Nephron (organoid): ENCODE results near the gene ATP8B3.

Source experiments
- H3K27ac Mint-ChIP-seq, 3 experiments: 2 replicates each; pipeline ENCODE4 v1.8.0; 2020; ENCODE audit warnings: mixed read lengths in 3 of 3, mild to moderate bottlenecking in 2 of 3, moderate library complexity in 1 of 3
- H3K27me3 Mint-ChIP-seq: 2 replicates; pipeline ENCODE4 v1.8.0; 2021; ENCODE audit warnings: low read depth, mild to moderate bottlenecking, moderate library complexity, mixed read lengths
- H3K36me3 Mint-ChIP-seq: 2 replicates; pipeline ENCODE4 v1.8.0; 2020; ENCODE audit warnings: low read depth, mixed read lengths
- H3K4me1 Mint-ChIP-seq: 2 replicates; pipeline ENCODE4 v1.8.0; 2020; ENCODE audit warnings: mixed read lengths
- H3K4me3 Mint-ChIP-seq, 3 experiments: 2 replicates each; pipeline ENCODE4 v1.8.0; 2020; ENCODE audit warnings: mild to moderate bottlenecking in 3 of 3, mixed read lengths in 3 of 3, moderate library complexity in 2 of 3
- H3K9me3 Mint-ChIP-seq: 2 replicates; pipeline ENCODE4 v1.8.0; 2020; ENCODE audit warnings: mixed read lengths
- TF ChIP-seq, protein P1 (sequence below), 3 experiments: fragments of 200-600 bp; sonication (generic); IDR thresholded peaks; one replicate each; pipeline ENCODE4 v1.5.0; 2021; ENCODE audit warnings: antibody characterized with exemption in 3 of 3; ENCODE audit not compliant: unreplicated experiment in 3 of 3

The ATP8B3 gene

DNA sequence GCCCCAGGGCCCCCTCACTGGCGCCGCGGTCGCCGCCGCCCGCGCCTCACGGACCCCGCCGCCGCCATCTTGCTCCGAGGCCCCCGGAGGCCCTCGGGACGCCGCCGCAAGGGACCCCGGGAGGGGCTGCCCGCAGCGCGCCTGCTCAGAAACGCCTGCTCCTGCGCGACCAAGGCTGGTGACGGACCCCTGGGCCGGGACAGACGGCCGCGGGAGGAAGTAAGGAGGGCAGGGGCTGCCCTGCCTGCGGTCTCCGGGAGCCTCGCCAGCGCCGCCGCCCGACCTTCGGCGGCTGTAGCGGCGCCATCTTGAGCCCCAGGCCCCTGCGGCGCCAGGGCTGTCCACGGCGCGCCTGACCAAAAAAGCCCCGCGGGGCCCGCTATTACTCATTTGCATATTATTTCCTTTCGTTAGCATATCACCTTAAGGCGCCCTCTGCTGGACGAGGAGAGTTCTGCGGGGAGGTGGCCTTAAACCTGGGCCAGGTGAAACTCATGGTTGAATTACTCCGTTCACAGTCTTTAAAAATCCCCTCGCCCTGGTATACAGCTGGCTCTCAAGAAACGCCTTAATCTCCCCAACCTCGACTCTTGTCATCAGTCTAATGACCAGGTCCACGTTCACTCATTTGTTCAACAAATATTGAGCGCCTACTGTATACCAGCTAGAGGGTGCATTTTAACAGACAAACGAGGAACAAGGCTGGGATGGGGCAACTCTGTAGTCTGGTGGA is 36.5 kb upstream of the ATP8B3 start, which contains the start of gene REXO1:
Gene REXO1, minus strand, starts transcription at position 85 of the 733 bp plus-strand sequence. CDS start 125 bp downstream, outside the sequence.
- no peaks in the 10 kb centered on the region for H3K36me3 Mint-ChIP-seq
- H3K4me3 Mint-ChIP-seq = peak within 1 kb of the TSS; percentile 94 to 96 (median 96)
- TF ChIP-seq, protein P1, sequence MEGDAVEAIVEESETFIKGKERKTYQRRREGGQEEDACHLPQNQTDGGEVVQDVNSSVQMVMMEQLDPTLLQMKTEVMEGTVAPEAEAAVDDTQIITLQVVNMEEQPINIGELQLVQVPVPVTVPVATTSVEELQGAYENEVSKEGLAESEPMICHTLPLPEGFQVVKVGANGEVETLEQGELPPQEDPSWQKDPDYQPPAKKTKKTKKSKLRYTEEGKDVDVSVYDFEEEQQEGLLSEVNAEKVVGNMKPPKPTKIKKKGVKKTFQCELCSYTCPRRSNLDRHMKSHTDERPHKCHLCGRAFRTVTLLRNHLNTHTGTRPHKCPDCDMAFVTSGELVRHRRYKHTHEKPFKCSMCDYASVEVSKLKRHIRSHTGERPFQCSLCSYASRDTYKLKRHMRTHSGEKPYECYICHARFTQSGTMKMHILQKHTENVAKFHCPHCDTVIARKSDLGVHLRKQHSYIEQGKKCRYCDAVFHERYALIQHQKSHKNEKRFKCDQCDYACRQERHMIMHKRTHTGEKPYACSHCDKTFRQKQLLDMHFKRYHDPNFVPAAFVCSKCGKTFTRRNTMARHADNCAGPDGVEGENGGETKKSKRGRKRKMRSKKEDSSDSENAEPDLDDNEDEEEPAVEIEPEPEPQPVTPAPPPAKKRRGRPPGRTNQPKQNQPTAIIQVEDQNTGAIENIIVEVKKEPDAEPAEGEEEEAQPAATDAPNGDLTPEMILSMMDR (IDR thresholded peaks at IDR 0.05; ENCODE audit: unreplicated experiment in 3 of 3) = peak; percentile 97 to 98 (median 97)
- no peaks in the 10 kb centered on the region for H3K9me3 Mint-ChIP-seq
- no peaks in the 10 kb centered on the region for H3K27me3 Mint-ChIP-seq
- peaks cover 32% of the 10 kb centered on the region for H3K4me1 Mint-ChIP-seq
- peak within 1 kb of the TSS; percentile 95 to 99 (median 96) for H3K27ac Mint-ChIP-seq

DNA sequence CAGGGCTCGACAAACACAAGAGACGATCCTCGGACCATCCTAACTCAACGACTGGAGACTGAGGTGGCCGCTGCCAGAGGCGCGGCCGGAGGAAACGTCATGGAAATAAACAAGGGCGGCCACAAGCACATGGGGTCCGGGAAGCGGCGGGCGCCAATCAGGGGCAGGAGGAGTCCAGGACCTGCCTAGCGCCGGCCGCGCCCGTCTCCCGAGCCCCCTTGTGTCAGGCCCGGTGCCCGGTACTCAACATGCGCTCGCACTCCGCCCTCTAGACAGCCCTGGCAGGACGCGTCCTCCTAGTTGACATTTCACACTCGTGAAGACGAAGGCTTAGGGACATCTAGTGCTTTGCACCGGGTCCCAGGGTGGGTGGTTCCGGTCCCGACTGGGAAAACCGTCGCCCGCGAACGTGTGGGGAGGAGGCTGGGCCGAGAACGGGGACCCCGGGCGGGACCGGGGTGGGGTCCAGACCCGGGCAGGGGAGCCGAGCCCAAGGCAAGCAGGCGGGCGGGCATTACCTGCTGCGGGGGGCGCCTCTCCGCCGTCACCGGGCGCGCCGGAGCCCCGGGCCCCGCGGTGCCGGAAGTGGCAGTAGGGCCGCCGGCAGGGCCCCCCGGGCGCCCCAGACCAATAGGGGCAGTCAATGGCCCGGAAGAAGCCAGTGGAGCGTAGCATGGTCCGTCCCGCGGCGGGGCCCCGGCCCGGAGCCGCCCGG is 35.8 kb upstream of the ATP8B3 start:
- Mint-ChIP-seq H3K36me3 (no peaks in the 10 kb centered on the region), H3K9me3 (no peaks in the 10 kb centered on the region), H3K4me1 (peaks cover 31% of the 10 kb centered on the region), H3K27ac (peak overlapping the region; percentile 95 to 99 (median 96)), H3K4me3 (peak overlapping the region; percentile 94 to 96 (median 96)), H3K27me3 (no peaks in the 10 kb centered on the region)
- TF ChIP-seq, protein P1 (IDR thresholded peaks at IDR 0.05; ENCODE audit: unreplicated experiment in 3 of 3) = no peak

DNA sequence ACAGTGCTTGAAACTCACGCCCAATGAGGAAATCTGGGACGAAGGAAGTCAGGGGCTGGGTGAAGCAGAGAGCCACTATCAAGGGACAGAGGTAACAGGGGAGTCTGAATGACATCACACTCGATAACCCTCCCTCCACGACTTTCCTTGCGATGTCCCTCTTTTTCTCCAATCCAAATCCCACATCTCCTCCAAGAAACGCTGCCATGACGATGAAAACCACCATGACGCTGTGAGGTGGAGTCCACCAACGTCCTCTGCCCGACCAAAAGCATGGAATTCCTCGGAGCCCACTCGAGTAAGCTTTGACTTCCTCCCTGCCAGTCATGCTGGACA is 35.2 kb upstream of the ATP8B3 start:
- Mint-ChIP-seq H3K4me1 (peaks cover 36% of the 10 kb centered on the region), H3K4me3 (peak overlapping the region; percentile 94 to 96 (median 96)), H3K27me3 (no peaks in the 10 kb centered on the region), H3K27ac (peak overlapping the region; percentile 95 to 99 (median 96)), H3K9me3 (no peaks in the 10 kb centered on the region), H3K36me3 (no peaks in the 10 kb centered on the region)
- TF ChIP-seq, protein P1 (IDR thresholded peaks at IDR 0.05; ENCODE audit: unreplicated experiment in 3 of 3) = no peak

DNA sequence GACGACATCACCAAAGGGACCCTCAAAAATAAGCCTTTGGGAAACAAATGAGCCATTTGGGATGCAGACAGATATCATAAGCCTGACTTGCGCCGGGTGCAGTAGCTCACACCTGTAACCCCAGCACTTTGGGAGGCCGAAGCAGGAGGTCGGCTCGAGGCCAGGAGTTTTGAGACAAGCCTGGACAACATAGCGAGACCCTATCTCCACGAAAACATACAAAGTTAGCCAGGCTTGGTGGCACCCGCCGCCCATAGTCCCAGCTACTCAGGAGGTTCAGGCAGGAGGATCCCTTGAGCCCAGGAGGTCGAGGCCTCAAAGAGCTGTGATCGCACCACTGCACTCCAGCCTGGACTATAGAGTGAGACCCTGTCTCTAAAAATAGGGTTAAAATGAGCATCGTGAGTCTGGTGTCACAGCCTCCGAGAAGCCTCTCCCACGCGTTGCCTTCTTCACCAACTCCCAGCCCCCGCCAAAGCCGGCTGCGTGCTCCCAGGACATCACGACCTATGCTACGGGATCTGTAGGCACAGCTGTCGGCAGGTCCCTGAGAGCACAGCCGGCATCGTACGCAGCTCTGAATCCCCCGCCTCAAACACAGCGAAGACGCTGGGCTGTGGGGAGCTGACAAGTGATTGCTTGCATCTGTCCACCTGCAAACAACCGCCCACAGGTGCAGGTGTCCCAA is 34.6 kb upstream of the ATP8B3 start:
- no peaks in the 10 kb centered on the region for H3K36me3 Mint-ChIP-seq
- no peaks in the 10 kb centered on the region for H3K9me3 Mint-ChIP-seq
- no peaks in the 10 kb centered on the region for H3K27me3 Mint-ChIP-seq
- peaks cover 42% of the 10 kb centered on the region for H3K4me1 Mint-ChIP-seq
- H3K27ac Mint-ChIP-seq = peak overlapping the region; percentile 95 to 99 (median 96)
- H3K4me3 Mint-ChIP-seq = peak overlapping the region; percentile 94 to 96 (median 96)
- TF ChIP-seq, protein P1 (IDR thresholded peaks at IDR 0.05; ENCODE audit: unreplicated experiment in 3 of 3) = no peak

DNA sequence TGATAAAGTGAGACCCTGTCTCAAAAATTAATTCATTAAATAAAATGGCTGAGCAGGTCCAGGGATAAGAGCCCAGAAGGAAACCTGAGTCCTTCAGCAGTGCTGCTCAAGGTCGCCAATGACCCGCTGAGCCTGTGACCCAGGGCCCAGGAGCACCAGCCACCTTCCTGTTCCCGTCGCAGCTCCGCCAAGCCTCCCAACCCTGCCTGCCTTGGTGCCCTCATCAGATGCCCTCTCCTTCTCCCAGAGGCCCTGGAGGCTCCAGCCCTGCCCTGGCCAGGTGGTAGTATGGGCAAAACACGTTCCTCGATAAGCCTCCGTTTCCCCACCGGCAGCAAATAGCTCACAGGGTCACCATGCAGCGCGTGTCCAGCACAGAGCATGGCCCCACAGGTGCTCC is 33.6 kb upstream of the ATP8B3 start:
- Mint-ChIP-seq H3K4me1 (peaks cover 51% of the 10 kb centered on the region), H3K36me3 (no peaks in the 10 kb centered on the region), H3K27me3 (no peaks in the 10 kb centered on the region), H3K9me3 (no peaks in the 10 kb centered on the region), H3K4me3 (peak overlapping the region; percentile 94 to 96 (median 96)), H3K27ac (peak overlapping the region; percentile 86 to 99 (median 95))
- TF ChIP-seq, protein P1 (IDR thresholded peaks at IDR 0.05; ENCODE audit: unreplicated experiment in 3 of 3) = no peak
